ENCODE results near the gene MRPL11.

- TF ChIP-seq CTCF (IDR thresholded peaks at IDR 0.05; ENCODE audit: low read length) = no peak
- TF ChIP-seq EZH2 (optimal IDR thresholded peaks at IDR 0.05; ENCODE audit: low read depth, low read length) = no peak
- no peak for TF ChIP-seq EZH2phosphoT487 (IDR thresholded peaks at IDR 0.05; ENCODE audit: low read length)
Measured at GRCh38 chr11:66415423-66415822, 23.2 kb downstream of the MRPL11 start.
